ENCODE measurements around the gene LUZP2. TPM values are rescaled to one million over a fixed set of nuclear protein-coding genes. Genes with fewer than 3 reads are reported as not detected.

Gene LUZP2
- total and polyA plus RNA-seq, 10 donors, result 0.03 to 2.9 (median 0.40) TPM; not detected in 3

- Histone ChIP-seq H3K4me3 (no peak overlapping the region), H3K36me3 (no peaks in the 10 kb centered on the region), H3K27ac (no peak overlapping the region), H3K9me3 (peaks cover 0 to 12% (median 2%) of the 10 kb centered on the region in 8 donors), H3K27me3 (replicated peaks in 1 of 7) (no peaks in the 10 kb centered on the region), H3K4me1 (no peaks in the 10 kb centered on the region)
- TF ChIP-seq, protein P1, sequence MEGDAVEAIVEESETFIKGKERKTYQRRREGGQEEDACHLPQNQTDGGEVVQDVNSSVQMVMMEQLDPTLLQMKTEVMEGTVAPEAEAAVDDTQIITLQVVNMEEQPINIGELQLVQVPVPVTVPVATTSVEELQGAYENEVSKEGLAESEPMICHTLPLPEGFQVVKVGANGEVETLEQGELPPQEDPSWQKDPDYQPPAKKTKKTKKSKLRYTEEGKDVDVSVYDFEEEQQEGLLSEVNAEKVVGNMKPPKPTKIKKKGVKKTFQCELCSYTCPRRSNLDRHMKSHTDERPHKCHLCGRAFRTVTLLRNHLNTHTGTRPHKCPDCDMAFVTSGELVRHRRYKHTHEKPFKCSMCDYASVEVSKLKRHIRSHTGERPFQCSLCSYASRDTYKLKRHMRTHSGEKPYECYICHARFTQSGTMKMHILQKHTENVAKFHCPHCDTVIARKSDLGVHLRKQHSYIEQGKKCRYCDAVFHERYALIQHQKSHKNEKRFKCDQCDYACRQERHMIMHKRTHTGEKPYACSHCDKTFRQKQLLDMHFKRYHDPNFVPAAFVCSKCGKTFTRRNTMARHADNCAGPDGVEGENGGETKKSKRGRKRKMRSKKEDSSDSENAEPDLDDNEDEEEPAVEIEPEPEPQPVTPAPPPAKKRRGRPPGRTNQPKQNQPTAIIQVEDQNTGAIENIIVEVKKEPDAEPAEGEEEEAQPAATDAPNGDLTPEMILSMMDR (IDR thresholded peaks at IDR 0.05 in 8 of 11, conservative IDR thresholded peaks at IDR 0.05 in 3 of 11), result no peak
- no peak for TF ChIP-seq POLR2A (IDR thresholded peaks at IDR 0.05)
- TF ChIP-seq POLR2AphosphoS5 (IDR thresholded peaks at IDR 0.05), result no peak
- WGBS, 5 donors, result 71 to 89% (median 83%) methylated on average over 2 of the region's 2 CpGs
- no peak for DNase-seq
- intact Hi-C loops (cut with DNase I; ENCODE audit: low total_unique reads), result no loop called here
Measured at GRCh38 chr11:24808173-24808572, 311.3 kb downstream of the LUZP2 start.

DNA sequence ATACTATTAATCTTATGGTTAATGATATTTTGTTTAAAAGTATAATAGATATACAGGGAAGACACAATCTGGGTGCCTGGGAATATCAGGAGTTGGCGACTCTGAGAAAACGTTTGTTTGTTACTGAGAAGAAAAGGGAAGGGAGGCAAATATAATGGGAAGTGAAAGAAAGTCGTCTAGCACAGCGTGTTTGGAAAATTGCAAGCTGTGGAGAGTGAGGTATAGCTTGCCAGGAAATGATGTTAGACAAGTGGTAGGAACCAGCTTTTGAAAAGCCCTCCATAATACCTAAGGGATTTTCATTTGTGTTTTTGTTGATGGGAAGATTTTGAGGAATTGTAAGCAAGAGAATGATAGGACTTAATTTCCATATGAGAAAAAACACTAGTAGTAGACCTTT, 322.2 kb downstream of the LUZP2 start:
- Histone ChIP-seq H3K9me3 (no peaks in the 10 kb centered on the region), H3K27ac (no peak overlapping the region), H3K27me3 (replicated peaks in 1 of 7) (no peaks in the 10 kb centered on the region), H3K4me3 (no peak overlapping the region), H3K4me1 (no peaks in the 10 kb centered on the region), H3K36me3 (no peaks in the 10 kb centered on the region)
- no peak for DNase-seq
- intact Hi-C loops (cut with DNase I; ENCODE audit: low total_unique reads), result no loop called here
- TF ChIP-seq POLR2AphosphoS5 (IDR thresholded peaks at IDR 0.05) (no peak), POLR2A (IDR thresholded peaks at IDR 0.05) (no peak)
- TF ChIP-seq, protein P1 (IDR thresholded peaks at IDR 0.05 in 8 of 11, conservative IDR thresholded peaks at IDR 0.05 in 3 of 11), result no peak
- 13 to 22% (median 21%) methylated on average over 4 of the region's 4 CpGs for WGBS, 5 donors

- Histone ChIP-seq H3K9me3 (no peaks in the 10 kb centered on the region), H3K27me3 (replicated peaks in 1 of 7) (no peaks in the 10 kb centered on the region), H3K27ac (no peak overlapping the region), H3K4me3 (no peak overlapping the region), H3K36me3 (no peaks in the 10 kb centered on the region), H3K4me1 (no peaks in the 10 kb centered on the region)
- intact Hi-C loops (cut with DNase I; ENCODE audit: low total_unique reads), result no loop called here
- WGBS, 5 donors, result 61 to 70% (median 68%) methylated on average over 4 of the region's 4 CpGs
- TF ChIP-seq, protein P1 (IDR thresholded peaks at IDR 0.05 in 8 of 11, conservative IDR thresholded peaks at IDR 0.05 in 3 of 11), result no peak
- TF ChIP-seq POLR2AphosphoS5 (IDR thresholded peaks at IDR 0.05), result no peak
- no peak for TF ChIP-seq POLR2A (IDR thresholded peaks at IDR 0.05)
- DNase-seq, result no peak
Measured at GRCh38 chr11:24819863-24820434, 323.1 kb downstream of the LUZP2 start.

DNA sequence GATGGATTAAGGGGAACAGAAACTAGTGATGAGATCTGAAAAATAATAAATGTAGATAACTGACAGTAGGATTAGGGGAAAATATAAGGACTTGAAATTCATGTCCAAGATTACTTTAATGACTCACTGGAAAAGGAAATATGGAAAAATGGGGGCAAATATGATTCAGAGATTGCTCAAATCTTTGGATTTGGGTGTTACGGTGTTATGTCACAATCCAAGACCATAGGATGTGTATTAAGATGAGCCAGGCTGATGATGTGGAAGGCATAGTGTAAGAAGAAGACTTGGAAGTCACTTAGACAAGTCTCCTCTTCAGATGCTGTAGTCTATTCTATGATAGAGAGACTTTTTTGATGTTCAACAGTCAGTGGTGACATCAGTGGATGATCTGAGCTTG, 323.7 kb downstream of the LUZP2 start:
- Histone ChIP-seq H3K4me1 (no peaks in the 10 kb centered on the region), H3K36me3 (no peaks in the 10 kb centered on the region), H3K9me3 (no peaks in the 10 kb centered on the region), H3K27ac (no peak overlapping the region), H3K4me3 (no peak overlapping the region), H3K27me3 (replicated peaks in 1 of 7) (no peaks in the 10 kb centered on the region)
- TF ChIP-seq POLR2AphosphoS5 (IDR thresholded peaks at IDR 0.05) (no peak), POLR2A (IDR thresholded peaks at IDR 0.05) (no peak)
- TF ChIP-seq, protein P1 (IDR thresholded peaks at IDR 0.05 in 8 of 11, conservative IDR thresholded peaks at IDR 0.05 in 3 of 11), result no peak
- 43 to 98% (median 88%) methylated on average over 1 of the region's 1 CpG for WGBS, 5 donors
- intact Hi-C loops (cut with DNase I; ENCODE audit: low total_unique reads), result no loop called here
- no peak for DNase-seq
